GM12878 (cell line): ENCODE data around the gene FDX1. TPM values are rescaled to one million over a fixed set of nuclear protein-coding genes. Genes with fewer than 3 reads are reported as not detected.

ENCODE experiments used
- ATF7 ChIP-seq: fragments of 450-650 bp; IDR thresholded peaks from 2 replicates; pipeline ENCODE4 v1.6.1; 2016; ENCODE audit warnings: low read depth, mild to moderate bottlenecking
- ELK1 ChIP-seq: IDR thresholded peaks from 2 replicates; pipeline ENCODE4 v1.6.1; 2012; ENCODE audit warnings: low read depth, low read length, improper control_type of control experiment
- IRF3 ChIP-seq: fragments of 450-650 bp; IDR thresholded peaks from 2 replicates; pipeline ENCODE4 v1.6.1; 2014; ENCODE audit warnings: mild to moderate bottlenecking
- JUNB ChIP-seq: IDR thresholded peaks from 2 replicates; pipeline ENCODE4 v1.6.1; 2016; ENCODE audit warnings: antibody characterized with exemption, mild to moderate bottlenecking
- KAT2A ChIP-seq: conservative IDR thresholded peaks from 2 replicates; pipeline ENCODE4 v1.6.1; 2011; ENCODE audit warnings: low read depth, low read length; ENCODE audit not compliant: control insufficient read depth
- MTA3 ChIP-seq: IDR thresholded peaks from 2 replicates; pipeline ENCODE4 v1.6.1; 2012; ENCODE audit warnings: low read length, inconsistent platforms, borderline replicate concordance
- RUNX3 ChIP-seq: IDR thresholded peaks from 2 replicates; pipeline ENCODE4 v1.6.1; 2012; ENCODE audit warnings: low read length, inconsistent platforms
- SRF ChIP-seq, 2 experiments: IDR thresholded peaks; 2 replicates each; pipeline ENCODE4 v1.6.1; 2011; ENCODE audit warnings: low read depth in 2 of 2, low read length in 2 of 2, mild to moderate bottlenecking in 1 of 2, moderate library complexity in 1 of 2
- ZNF384 ChIP-seq: IDR thresholded peaks from 2 replicates; pipeline ENCODE4 v1.6.1; 2012; ENCODE audit warnings: low read depth, mild to moderate bottlenecking, low read length, improper control_type of control experiment, borderline replicate concordance
- ZNF592 ChIP-seq: fragments of 450-650 bp; IDR thresholded peaks from 2 replicates; pipeline ENCODE4 v1.6.1; 2017; ENCODE audit warnings: mild to moderate bottlenecking, moderate library complexity
- polyA plus RNA-seq, 11 experiments: library from polyadenylated mRNA; depleted of rRNA in 4 of 11; unstranded in 6 of 11; stranded (reverse) in 5 of 11; fragments of >200 nt; fragmentation: Nextera tagmentation in 4 of 11; fragmentation: Illumina TruSeq in 1 of 11; extraction: Ambion mirVana in 4 of 11; extraction: Trizol in 1 of 11; gene quantifications; 1 replicate in 1 of 11; 2 replicates in 10 of 11; pipeline versions ENCODE4 v1.2.1 to v1.2.3, GENCODE V29; 2011 to 2016; ENCODE audit warnings: inconsistent platforms in 2 of 11, missing spikeins in 2 of 11, low read depth in 1 of 11
- total RNA-seq, 4 experiments: library from RNA; depleted of rRNA in 3 of 4; stranded (reverse); fragments of >200 nt in 3 of 4; fragmentation: Illumina TruSeq in 1 of 4; extraction: Trizol in 1 of 4; gene quantifications; 2 replicates each; pipeline versions ENCODE4 v1.2.1 to v1.2.3, GENCODE V29; 2013 to 2021

The FDX1 gene
- total and polyA plus RNA-seq, 10 of the 15 experiments (the other 5 are each of a cell fraction or from before 2014, with no cell fraction given) = 3.9 to 20.3 (median 8.1) TPM

GRCh38 chr11:110435780-110436717, 6.3 kb downstream of the FDX1 start (continued):
- TF ChIP-seq ZNF384 (peak; percentile 8; the same call in 1 of the 2 replicates), MTA3 (no peak), ATF7 (0 out of 2 replicates have a peak, but pooled peaks have one; percentile 24), IRF3 (no peak), ELK1 (no peak), RUNX3 (peak; percentile 39), KAT2A (no peak), SRF (IDR thresholded peaks at IDR 0.05; ENCODE audit: low read depth in 2 of 2, low read length in 2 of 2) (no peak), ZNF592 (no peak), JUNB (no peak)
